ENCODE data around the gene OR13H1. TPM values are rescaled to one million over a fixed set of nuclear protein-coding genes. Genes with fewer than 3 reads are reported as not detected.

OR13H1 gene, protein sequence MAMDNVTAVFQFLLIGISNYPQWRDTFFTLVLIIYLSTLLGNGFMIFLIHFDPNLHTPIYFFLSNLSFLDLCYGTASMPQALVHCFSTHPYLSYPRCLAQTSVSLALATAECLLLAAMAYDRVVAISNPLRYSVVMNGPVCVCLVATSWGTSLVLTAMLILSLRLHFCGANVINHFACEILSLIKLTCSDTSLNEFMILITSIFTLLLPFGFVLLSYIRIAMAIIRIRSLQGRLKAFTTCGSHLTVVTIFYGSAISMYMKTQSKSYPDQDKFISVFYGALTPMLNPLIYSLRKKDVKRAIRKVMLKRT
- not detected in 2 replicates for total RNA-seq

DNA sequence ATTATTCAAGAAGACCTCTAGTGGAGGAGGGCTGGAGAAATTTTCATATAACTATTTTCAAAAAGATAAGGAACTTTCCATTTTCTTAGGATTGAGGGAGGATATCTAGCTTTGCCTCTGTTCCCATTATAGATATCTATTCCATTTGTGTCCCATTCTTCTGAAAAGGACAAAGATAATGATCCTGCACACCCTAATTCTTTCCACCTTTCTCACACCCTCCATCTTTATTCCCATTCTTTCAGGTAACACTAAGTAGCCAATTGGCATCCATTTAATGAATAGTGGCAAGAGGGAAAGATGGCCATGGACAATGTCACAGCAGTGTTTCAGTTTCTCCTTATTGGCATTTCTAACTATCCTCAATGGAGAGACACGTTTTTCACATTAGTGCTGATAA, at the start of gene OR13H1:
TSS of gene OR13H1 (plus strand) at position 301 of the 400 bp plus-strand sequence. CDS start at position 301, 0 bp downstream.

